Neural cell (in vitro differentiated cells): ENCODE measurements around the gene ACTA2.

Source experiments
- EP300 ChIP-seq: fragments of 450-650 bp; conservative IDR thresholded peaks from 2 replicates; pipeline ENCODE4 v1.6.1; 2014; ENCODE audit warnings: antibody characterized with exemption, mild to moderate bottlenecking, moderate library complexity; ENCODE audit not compliant: poor library complexity, severe bottlenecking
- EZH2 ChIP-seq: fragments of 200-600, 300-800 bp; shearing (Covaris generic), sonication (generic); IDR thresholded peaks from 2 replicates; pipeline ENCODE4 v1.6.1; 2014; ENCODE audit warnings: antibody characterized with exemption, low read length, borderline replicate concordance, mild to moderate bottlenecking; ENCODE audit not compliant: insufficient read depth, poor library complexity, severe bottlenecking
- MXI1 ChIP-seq: fragments of 450-650 bp; conservative IDR thresholded peaks from 2 replicates; pipeline ENCODE4 v1.6.1; 2014; ENCODE audit warnings: antibody characterized with exemption, mild to moderate bottlenecking; ENCODE audit not compliant: poor library complexity, severe bottlenecking
- POLR2AphosphoS5 ChIP-seq: IDR thresholded peaks from 2 replicates; pipeline ENCODE4 v1.6.1; 2012
- RAD21 ChIP-seq: fragments of 450-650 bp; conservative IDR thresholded peaks from 2 replicates; pipeline ENCODE4 v1.6.1; 2014; ENCODE audit warnings: antibody characterized with exemption, mild to moderate bottlenecking, moderate library complexity
- TAF1 ChIP-seq: IDR thresholded peaks from 2 replicates; pipeline ENCODE4 v1.6.1; 2012; ENCODE audit warnings: low read depth
- TF ChIP-seq, protein P1 (sequence below): fragments of 450-650 bp; IDR thresholded peaks from 2 replicates; pipeline ENCODE4 v1.5.1; 2014; ENCODE audit warnings: antibody characterized with exemption, mild to moderate bottlenecking, moderate library complexity; ENCODE audit not compliant: poor library complexity, severe bottlenecking
- TF ChIP-seq, protein P2 (sequence below): IDR thresholded peaks from 2 replicates; pipeline ENCODE4 v1.6.1; 2012; ENCODE audit warnings: borderline replicate concordance

DNA sequence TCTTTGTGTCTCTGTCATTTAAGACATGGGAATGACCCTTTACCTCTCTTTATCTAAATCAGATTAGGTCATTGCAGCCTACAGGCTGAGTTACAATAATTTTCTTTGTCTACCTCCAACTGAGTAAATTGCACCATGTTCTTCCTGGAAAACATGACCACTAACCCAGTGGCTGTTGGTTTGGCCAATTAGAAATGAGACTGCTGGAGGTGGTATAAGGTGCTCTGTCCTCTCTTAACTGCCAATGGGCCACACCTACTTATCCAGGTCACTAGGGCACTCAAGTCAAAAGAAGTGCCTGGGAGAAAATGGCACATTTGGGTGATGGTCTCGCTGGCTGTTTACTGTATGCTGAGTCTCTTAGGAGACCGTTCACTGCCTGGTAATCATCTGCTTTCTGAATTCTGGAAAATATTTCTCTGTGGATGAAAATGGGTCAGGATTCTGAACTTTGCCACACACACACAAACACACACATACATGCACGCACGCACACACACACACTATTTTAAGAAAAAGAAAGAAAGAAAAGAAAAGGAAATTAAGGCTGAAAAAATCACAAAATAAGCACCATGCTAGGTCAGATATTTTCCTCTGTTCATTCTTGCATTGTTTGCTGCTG, 56.1 kb downstream of the ACTA2 start:
- TF ChIP-seq, protein P1, sequence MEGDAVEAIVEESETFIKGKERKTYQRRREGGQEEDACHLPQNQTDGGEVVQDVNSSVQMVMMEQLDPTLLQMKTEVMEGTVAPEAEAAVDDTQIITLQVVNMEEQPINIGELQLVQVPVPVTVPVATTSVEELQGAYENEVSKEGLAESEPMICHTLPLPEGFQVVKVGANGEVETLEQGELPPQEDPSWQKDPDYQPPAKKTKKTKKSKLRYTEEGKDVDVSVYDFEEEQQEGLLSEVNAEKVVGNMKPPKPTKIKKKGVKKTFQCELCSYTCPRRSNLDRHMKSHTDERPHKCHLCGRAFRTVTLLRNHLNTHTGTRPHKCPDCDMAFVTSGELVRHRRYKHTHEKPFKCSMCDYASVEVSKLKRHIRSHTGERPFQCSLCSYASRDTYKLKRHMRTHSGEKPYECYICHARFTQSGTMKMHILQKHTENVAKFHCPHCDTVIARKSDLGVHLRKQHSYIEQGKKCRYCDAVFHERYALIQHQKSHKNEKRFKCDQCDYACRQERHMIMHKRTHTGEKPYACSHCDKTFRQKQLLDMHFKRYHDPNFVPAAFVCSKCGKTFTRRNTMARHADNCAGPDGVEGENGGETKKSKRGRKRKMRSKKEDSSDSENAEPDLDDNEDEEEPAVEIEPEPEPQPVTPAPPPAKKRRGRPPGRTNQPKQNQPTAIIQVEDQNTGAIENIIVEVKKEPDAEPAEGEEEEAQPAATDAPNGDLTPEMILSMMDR: no peak
- TF ChIP-seq EZH2 (no peak), RAD21 (no peak), EP300 (no peak), POLR2AphosphoS5 (no peak), TAF1 (no peak), MXI1 (no peak)
- TF ChIP-seq, protein P2, sequence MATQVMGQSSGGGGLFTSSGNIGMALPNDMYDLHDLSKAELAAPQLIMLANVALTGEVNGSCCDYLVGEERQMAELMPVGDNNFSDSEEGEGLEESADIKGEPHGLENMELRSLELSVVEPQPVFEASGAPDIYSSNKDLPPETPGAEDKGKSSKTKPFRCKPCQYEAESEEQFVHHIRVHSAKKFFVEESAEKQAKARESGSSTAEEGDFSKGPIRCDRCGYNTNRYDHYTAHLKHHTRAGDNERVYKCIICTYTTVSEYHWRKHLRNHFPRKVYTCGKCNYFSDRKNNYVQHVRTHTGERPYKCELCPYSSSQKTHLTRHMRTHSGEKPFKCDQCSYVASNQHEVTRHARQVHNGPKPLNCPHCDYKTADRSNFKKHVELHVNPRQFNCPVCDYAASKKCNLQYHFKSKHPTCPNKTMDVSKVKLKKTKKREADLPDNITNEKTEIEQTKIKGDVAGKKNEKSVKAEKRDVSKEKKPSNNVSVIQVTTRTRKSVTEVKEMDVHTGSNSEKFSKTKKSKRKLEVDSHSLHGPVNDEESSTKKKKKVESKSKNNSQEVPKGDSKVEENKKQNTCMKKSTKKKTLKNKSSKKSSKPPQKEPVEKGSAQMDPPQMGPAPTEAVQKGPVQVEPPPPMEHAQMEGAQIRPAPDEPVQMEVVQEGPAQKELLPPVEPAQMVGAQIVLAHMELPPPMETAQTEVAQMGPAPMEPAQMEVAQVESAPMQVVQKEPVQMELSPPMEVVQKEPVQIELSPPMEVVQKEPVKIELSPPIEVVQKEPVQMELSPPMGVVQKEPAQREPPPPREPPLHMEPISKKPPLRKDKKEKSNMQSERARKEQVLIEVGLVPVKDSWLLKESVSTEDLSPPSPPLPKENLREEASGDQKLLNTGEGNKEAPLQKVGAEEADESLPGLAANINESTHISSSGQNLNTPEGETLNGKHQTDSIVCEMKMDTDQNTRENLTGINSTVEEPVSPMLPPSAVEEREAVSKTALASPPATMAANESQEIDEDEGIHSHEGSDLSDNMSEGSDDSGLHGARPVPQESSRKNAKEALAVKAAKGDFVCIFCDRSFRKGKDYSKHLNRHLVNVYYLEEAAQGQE: no peak
